DOHH2 (cell line): Measurements from ENCODE around the gene PHACTR1.

Experiments used
- H3F3A ChIP-seq: fragments of 200-600 bp; sonication (generic), shearing (Covaris generic); 2 replicates; pipeline ENCODE4 v1.6.0; 2016; ENCODE audit warnings: antibody characterized with exemption, mild to moderate bottlenecking; ENCODE audit not compliant: control insufficient read depth, insufficient read depth
- H3K27ac ChIP-seq: fragments of 200-600 bp; sonication (generic); 2 replicates; pipeline ENCODE4 v1.5.1; 2014; ENCODE audit warnings: low read depth, mild to moderate bottlenecking, low read length, moderate library complexity
- H3K27me3 ChIP-seq: fragments of 200-600 bp; sonication (generic); 2 replicates; pipeline ENCODE4 v1.6.1; 2014; ENCODE audit warnings: mild to moderate bottlenecking, low read length, mixed read lengths; ENCODE audit not compliant: control insufficient read depth
- H3K36me3 ChIP-seq: fragments of 200-600 bp; sonication (generic); 2 replicates; pipeline ENCODE4 v1.6.1; 2014; ENCODE audit warnings: mild to moderate bottlenecking, low read length, moderate library complexity, mixed read lengths; ENCODE audit not compliant: control insufficient read depth
- H3K4me1 ChIP-seq: fragments of 200-600 bp; sonication (generic); 2 replicates; pipeline ENCODE4 v1.6.1; 2014; ENCODE audit warnings: mild to moderate bottlenecking, low read length, mixed read lengths; ENCODE audit not compliant: control insufficient read depth
- H3K4me2 ChIP-seq: fragments of 200-600 bp; sonication (generic); 2 replicates; pipeline ENCODE4 v1.6.0; 2014; ENCODE audit warnings: mild to moderate bottlenecking, low read length, moderate library complexity
- H3K4me3 ChIP-seq: fragments of 200-600 bp; sonication (generic); 2 replicates; pipeline ENCODE4 v1.5.1; 2014; ENCODE audit warnings: mild to moderate bottlenecking, low read length, mixed read lengths
- H3K79me2 ChIP-seq: fragments of 200-600 bp; sonication (generic); 2 replicates; pipeline ENCODE4 v1.6.1; 2014; ENCODE audit warnings: mild to moderate bottlenecking, low read length, mixed read lengths; ENCODE audit not compliant: control insufficient read depth
- H3K9me2 ChIP-seq: fragments of 200-600 bp; sonication (generic); replicated peaks from 2 replicates; pipeline ENCODE4 v1.6.1; 2014; ENCODE audit warnings: mild to moderate bottlenecking, low read length, mixed read lengths; ENCODE audit not compliant: control insufficient read depth
- H3K9me3 ChIP-seq: fragments of 200-600 bp; sonication (generic); 2 replicates; pipeline ENCODE4 v1.6.1; 2014; ENCODE audit warnings: antibody characterized with exemption, low read length, mixed read lengths; ENCODE audit not compliant: control insufficient read depth, insufficient read depth
- H4K20me1 ChIP-seq: fragments of 200-600 bp; sonication (generic); 2 replicates; pipeline ENCODE4 v1.6.0; 2014; ENCODE audit warnings: low read depth, mild to moderate bottlenecking, antibody characterized with exemption, low read length, moderate library complexity; ENCODE audit not compliant: control insufficient read depth, insufficient read depth
- EZH2phosphoT487 ChIP-seq: fragments of 200-600 bp; sonication (generic); IDR thresholded peaks from 2 replicates; pipeline ENCODE4 v1.6.1; 2017; ENCODE audit warnings: borderline replicate concordance, mild to moderate bottlenecking, antibody characterized with exemption, low read length, moderate library complexity, mixed read lengths
- TF ChIP-seq, protein P1 (sequence below): fragments of 200-600 bp; sonication (generic); IDR thresholded peaks from one replicate; pipeline ENCODE4 v1.5.1; 2014; ENCODE audit warnings: antibody characterized with exemption, mild to moderate bottlenecking, low read depth, low read length; ENCODE audit not compliant: poor library complexity, severe bottlenecking

Gene PHACTR1

DNA sequence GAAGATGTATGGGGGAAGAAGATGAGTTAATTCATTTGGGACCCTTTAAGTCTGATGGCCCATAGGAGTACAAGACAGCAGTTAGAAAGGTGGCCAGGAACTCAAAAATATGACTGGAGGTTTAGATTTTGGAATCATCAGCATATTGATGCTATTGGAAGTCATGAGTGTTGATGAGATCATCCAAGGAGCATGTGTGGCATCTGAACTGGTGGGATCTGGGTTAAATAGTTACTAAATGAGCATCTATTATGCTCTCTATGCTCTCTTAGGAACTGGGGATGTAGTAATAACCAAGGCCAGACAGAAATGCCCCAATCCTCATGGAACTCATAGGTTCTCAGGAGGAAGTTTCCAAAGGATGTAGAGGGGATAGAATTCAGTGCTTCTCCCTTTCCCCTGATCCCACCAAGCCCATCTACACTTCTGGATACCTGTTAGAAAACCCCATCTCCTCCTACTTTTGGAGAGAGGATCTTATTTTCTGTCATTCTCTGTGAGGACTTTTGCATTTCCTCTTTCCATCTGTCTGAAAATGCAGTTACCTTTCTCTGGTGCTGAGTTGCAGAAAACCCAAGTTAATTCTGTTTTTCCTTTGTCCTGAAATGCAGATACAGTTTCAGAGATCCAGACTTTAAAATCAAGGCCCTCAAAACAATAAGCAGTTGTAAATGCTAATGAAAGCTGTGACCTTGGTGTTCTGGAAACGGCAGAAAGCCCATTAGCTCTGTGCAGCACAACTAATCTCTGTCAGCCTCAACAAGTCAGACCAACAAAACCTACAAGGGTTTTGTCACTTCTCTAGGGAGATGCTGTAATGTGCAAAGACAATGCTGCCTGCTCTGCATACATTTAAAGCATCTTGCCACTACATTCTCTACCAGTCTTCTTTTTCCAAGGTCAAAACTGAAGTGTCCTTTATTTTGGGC is 546.0 kb downstream of the PHACTR1 start:
- TF ChIP-seq, protein P1, sequence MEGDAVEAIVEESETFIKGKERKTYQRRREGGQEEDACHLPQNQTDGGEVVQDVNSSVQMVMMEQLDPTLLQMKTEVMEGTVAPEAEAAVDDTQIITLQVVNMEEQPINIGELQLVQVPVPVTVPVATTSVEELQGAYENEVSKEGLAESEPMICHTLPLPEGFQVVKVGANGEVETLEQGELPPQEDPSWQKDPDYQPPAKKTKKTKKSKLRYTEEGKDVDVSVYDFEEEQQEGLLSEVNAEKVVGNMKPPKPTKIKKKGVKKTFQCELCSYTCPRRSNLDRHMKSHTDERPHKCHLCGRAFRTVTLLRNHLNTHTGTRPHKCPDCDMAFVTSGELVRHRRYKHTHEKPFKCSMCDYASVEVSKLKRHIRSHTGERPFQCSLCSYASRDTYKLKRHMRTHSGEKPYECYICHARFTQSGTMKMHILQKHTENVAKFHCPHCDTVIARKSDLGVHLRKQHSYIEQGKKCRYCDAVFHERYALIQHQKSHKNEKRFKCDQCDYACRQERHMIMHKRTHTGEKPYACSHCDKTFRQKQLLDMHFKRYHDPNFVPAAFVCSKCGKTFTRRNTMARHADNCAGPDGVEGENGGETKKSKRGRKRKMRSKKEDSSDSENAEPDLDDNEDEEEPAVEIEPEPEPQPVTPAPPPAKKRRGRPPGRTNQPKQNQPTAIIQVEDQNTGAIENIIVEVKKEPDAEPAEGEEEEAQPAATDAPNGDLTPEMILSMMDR = no peak
- no peak for TF ChIP-seq EZH2phosphoT487
- no peaks in the 10 kb centered on the region for H3K27me3 ChIP-seq
- H3K4me1 ChIP-seq = peaks cover 74% of the 10 kb centered on the region
- H3K9me2 ChIP-seq = no peaks in the 10 kb centered on the region
- H3K36me3 ChIP-seq = no peaks in the 10 kb centered on the region
- peaks cover 15% of the 10 kb centered on the region for H3F3A ChIP-seq
- peak overlapping the region; percentile 57 for H3K4me3 ChIP-seq
- H4K20me1 ChIP-seq = no peaks in the 10 kb centered on the region
- H3K79me2 ChIP-seq = no peaks in the 10 kb centered on the region
- H3K4me2 ChIP-seq = peak overlapping the region; percentile 81
- no peaks in the 10 kb centered on the region for H3K9me3 ChIP-seq
- H3K27ac ChIP-seq = peak overlapping the region; percentile 92

DNA sequence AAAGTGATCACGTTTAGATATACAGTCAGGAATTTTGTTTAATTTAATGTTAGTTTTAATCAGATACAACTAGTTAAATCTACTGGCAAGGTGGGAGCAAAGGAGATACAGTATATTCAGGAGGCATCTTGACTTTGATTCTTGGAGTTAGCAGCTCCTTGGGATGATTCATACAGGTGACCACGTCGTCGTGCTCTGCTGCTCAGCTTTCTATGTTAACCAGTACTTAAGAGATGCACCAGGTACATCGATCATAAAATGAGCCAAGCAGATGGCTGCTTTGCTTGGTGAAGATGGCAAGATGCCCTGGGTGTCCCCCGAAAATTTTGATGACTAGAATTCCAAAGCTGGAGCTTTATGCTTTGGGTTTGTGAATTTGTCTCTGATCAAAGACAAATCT is 547.1 kb downstream of the PHACTR1 start:
- Histone ChIP-seq H3K4me2 (peak overlapping the region; percentile 81), H3K36me3 (no peaks in the 10 kb centered on the region), H3K4me1 (peaks cover 68% of the 10 kb centered on the region), H3K9me3 (no peaks in the 10 kb centered on the region), H3K27ac (no peak overlapping the region), H3K79me2 (no peaks in the 10 kb centered on the region), H3K27me3 (no peaks in the 10 kb centered on the region), H4K20me1 (no peaks in the 10 kb centered on the region), H3F3A (peaks cover 15% of the 10 kb centered on the region), H3K9me2 (no peaks in the 10 kb centered on the region), H3K4me3 (no peak overlapping the region)
- TF ChIP-seq EZH2phosphoT487 = no peak
- TF ChIP-seq, protein P1 = no peak

- no peak for TF ChIP-seq EZH2phosphoT487
- TF ChIP-seq, protein P1 = no peak
- H3K4me2 ChIP-seq = no peak overlapping the region
These were observed 550.6 kb downstream of the PHACTR1 start for GRCh38 chr6:13267142-13267651.

More at GRCh38 chr6:13267142-13267651, 550.6 kb downstream of the PHACTR1 start:
- H3K9me2 ChIP-seq = no peaks in the 10 kb centered on the region
- no peak overlapping the region for H3K4me3 ChIP-seq
- no peak overlapping the region for H3K27ac ChIP-seq
- H3K4me1 ChIP-seq = peaks cover 42% of the 10 kb centered on the region
- no peaks in the 10 kb centered on the region for H3K27me3 ChIP-seq
- H3K9me3 ChIP-seq = no peaks in the 10 kb centered on the region
- H3K36me3 ChIP-seq = no peaks in the 10 kb centered on the region
- no peaks in the 10 kb centered on the region for H4K20me1 ChIP-seq
- peaks cover 4% of the 10 kb centered on the region; the same call in 1 of the 2 replicates for H3F3A ChIP-seq
- no peaks in the 10 kb centered on the region for H3K79me2 ChIP-seq
